HepG2 (cell line): ENCODE results near the gene CAT. TPM values are rescaled to one million over a fixed set of nuclear protein-coding genes. Genes with fewer than 3 reads are reported as not detected.
A peak's percentile ranks its signal among the peaks of the same experiment; 100 is the strongest.

Experiments
- ARNTL ChIP-seq: sonication (generic); formaldehyde crosslinking; IDR thresholded peaks from 2 replicates; pipeline ENCODE4 v1.4.0; 2020; ENCODE audit warnings: mild to moderate bottlenecking, missing genetic modification reagents
- ATF2 ChIP-seq: sonication (generic); formaldehyde crosslinking; IDR thresholded peaks from 2 replicates; pipeline ENCODE4 v1.4.0; 2020; ENCODE audit warnings: missing genetic modification reagents
- CREB3 ChIP-seq: sonication (generic); formaldehyde crosslinking; IDR thresholded peaks from 2 replicates; pipeline ENCODE4 v1.5.0; 2020; ENCODE audit warnings: missing genetic modification reagents
- FOXC1 ChIP-seq: sonication (generic); formaldehyde crosslinking; IDR thresholded peaks from 2 replicates; pipeline ENCODE4 v1.8.0; 2022; ENCODE audit warnings: mild to moderate bottlenecking, missing genetic modification reagents, borderline replicate concordance
- MTA3 ChIP-seq: sonication (generic); formaldehyde crosslinking; IDR thresholded peaks from 2 replicates; pipeline ENCODE4 v1.4.0; 2020; ENCODE audit warnings: missing genetic modification reagents
- MTF2 ChIP-seq: sonication (generic); formaldehyde crosslinking; IDR thresholded peaks from 2 replicates; pipeline ENCODE4 v1.5.0; 2020; ENCODE audit warnings: missing genetic modification reagents, borderline replicate concordance
- MXD1 ChIP-seq: sonication (generic); formaldehyde crosslinking; IDR thresholded peaks from 2 replicates; pipeline ENCODE4 v1.4.0; 2020; ENCODE audit warnings: mild to moderate bottlenecking, missing genetic modification reagents
- NBN ChIP-seq: fragments of 450-650 bp; conservative IDR thresholded peaks from 2 replicates; pipeline ENCODE4 v1.6.1; 2017
- RELA ChIP-seq: sonication (generic); formaldehyde crosslinking; IDR thresholded peaks from 2 replicates; pipeline ENCODE4 v1.4.0; 2020; ENCODE audit warnings: missing genetic modification reagents
- RXRB ChIP-seq: IDR thresholded peaks from 2 replicates; pipeline ENCODE4 v1.6.1; 2016; ENCODE audit warnings: borderline replicate concordance, missing genetic modification reagents, missing compliant biosample characterization
- SAFB2 ChIP-seq: sonication (generic); formaldehyde crosslinking; IDR thresholded peaks from 2 replicates; pipeline ENCODE4 v1.5.1; 2020; ENCODE audit warnings: missing genetic modification reagents, low read depth, mild to moderate bottlenecking, borderline replicate concordance
- ZBTB26 ChIP-seq: IDR thresholded peaks from 2 replicates; pipeline ENCODE4 v1.6.1; 2016; ENCODE audit warnings: missing compliant biosample characterization, missing genetic modification reagents, borderline replicate concordance
- ZBTB38 ChIP-seq: sonication (generic); formaldehyde crosslinking; IDR thresholded peaks from 2 replicates; pipeline ENCODE4 v1.5.1; 2020; ENCODE audit warnings: mild to moderate bottlenecking, missing genetic modification reagents
- ZFP36L1 ChIP-seq: sonication (generic); formaldehyde crosslinking; IDR thresholded peaks from 2 replicates; pipeline ENCODE4 v1.8.0; 2022; ENCODE audit warnings: mild to moderate bottlenecking, missing genetic modification reagents, moderate library complexity
- ZNF224 ChIP-seq: sonication (generic); formaldehyde crosslinking; IDR thresholded peaks from 2 replicates; pipeline ENCODE4 v1.5.0; 2020; ENCODE audit warnings: mild to moderate bottlenecking, missing genetic modification reagents
- ZNF256 ChIP-seq: sonication (generic); formaldehyde crosslinking; conservative IDR thresholded peaks from 2 replicates; pipeline ENCODE4 v1.4.0; 2020; ENCODE audit warnings: missing genetic modification reagents
- ZNF326 ChIP-seq: sonication (generic); formaldehyde crosslinking; IDR thresholded peaks from 2 replicates; pipeline ENCODE4 v1.4.0; 2020; ENCODE audit warnings: missing genetic modification reagents, borderline replicate concordance
- ZNF34 ChIP-seq: sonication (generic); formaldehyde crosslinking; IDR thresholded peaks from 2 replicates; pipeline ENCODE4 v1.4.0; 2020; ENCODE audit warnings: mild to moderate bottlenecking, missing genetic modification reagents, borderline replicate concordance
- ZNF350 ChIP-seq: sonication (generic); formaldehyde crosslinking; IDR thresholded peaks from 2 replicates; pipeline ENCODE4 v1.4.0; 2020; ENCODE audit warnings: mild to moderate bottlenecking, low read depth, missing genetic modification reagents, borderline replicate concordance
- ZNF44 ChIP-seq: sonication (generic); formaldehyde crosslinking; IDR thresholded peaks from 2 replicates; pipeline ENCODE4 v1.5.1; 2020; ENCODE audit warnings: mild to moderate bottlenecking, missing genetic modification reagents
- ZNF446 ChIP-seq: sonication (generic); formaldehyde crosslinking; IDR thresholded peaks from 2 replicates; pipeline ENCODE4 v1.5.0; 2020; ENCODE audit warnings: mild to moderate bottlenecking, missing genetic modification reagents
- ZNF549 ChIP-seq: sonication (generic); formaldehyde crosslinking; IDR thresholded peaks from 2 replicates; pipeline ENCODE4 v1.5.0; 2020; ENCODE audit warnings: missing genetic modification reagents
- ZSCAN21 ChIP-seq: sonication (generic); formaldehyde crosslinking; IDR thresholded peaks from 2 replicates; pipeline ENCODE4 v1.8.0; 2022; ENCODE audit warnings: mild to moderate bottlenecking, missing genetic modification reagents, moderate library complexity, borderline replicate concordance
- ZSCAN31 ChIP-seq: sonication (generic); formaldehyde crosslinking; IDR thresholded peaks from 2 replicates; pipeline ENCODE4 v1.5.0; 2020; ENCODE audit warnings: low read depth, mild to moderate bottlenecking, missing genetic modification reagents
- polyA plus RNA-seq, 8 experiments: library from polyadenylated mRNA; depleted of rRNA in 3 of 8; stranded (reverse) in 7 of 8; unstranded in 1 of 8; fragments of >200 nt; fragmentation: Illumina TruSeq in 4 of 8; extraction: Trizol in 4 of 8; gene quantifications; 2 replicates each; pipeline versions ENCODE4 v1.2.1 to v1.2.3, GENCODE V29; 2011 to 2016; ENCODE audit warnings: low read depth in 4 of 8, missing spikeins in 1 of 8, mixed read lengths in 1 of 8; ENCODE audit not compliant: insufficient read depth in 1 of 8
- total RNA-seq, 5 experiments: library from RNA; depleted of rRNA; stranded (reverse); fragments of >200 nt; fragmentation: Illumina TruSeq; extraction: Trizol; gene quantifications; 2 replicates each; pipeline ENCODE4 v1.2.3, GENCODE V29; 2016; ENCODE audit warnings: low read depth in 1 of 5

CAT gene
- total and polyA plus RNA-seq, 2 of the 13 experiments (the other 11 are each of a cell fraction or from before 2014, with no cell fraction given) = 107 to 136 TPM

GRCh38 chr11:34438529-34439507, at the start of gene CAT (continued):
- TF ChIP-seq MXD1 (CRISPR knock-in tag) (peak; percentile 92), ZNF224 (no peak), RXRB (CRISPR knock-in tag) (peak; percentile 99), ZSCAN31 (CRISPR knock-in tag) (peak; percentile 55; the same call in 1 of the 2 replicates), CREB3 (CRISPR knock-in tag) (0 out of 2 replicates have a peak, but pooled peaks have one; percentile 25), ZNF34 (CRISPR knock-in tag) (no peak), SAFB2 (no peak), ZFP36L1 (CRISPR knock-in tag) (0 out of 2 replicates have a peak, but pooled peaks have one; percentile 14), ZSCAN21 (CRISPR knock-in tag) (peak; percentile 85; the same call in 1 of the 2 replicates), ATF2 (no peak), MTA3 (CRISPR knock-in tag) (no peak), NBN (no peak), ZNF549 (CRISPR knock-in tag) (no peak), ZNF326 (CRISPR knock-in tag) (no peak), RELA (CRISPR knock-in tag) (no peak), FOXC1 (CRISPR knock-in tag) (peak; percentile 31; the same call in 1 of the 2 replicates), MTF2 (CRISPR knock-in tag) (0 out of 2 replicates have a peak, but pooled peaks have one; percentile 45), ZBTB38 (CRISPR knock-in tag) (peak; percentile 65), ZNF350 (CRISPR knock-in tag) (peak; percentile 78), ZNF44 (CRISPR knock-in tag) (no peak), ZBTB26 (CRISPR knock-in tag) (0 out of 2 replicates have a peak, but pooled peaks have one; percentile 37), ARNTL (CRISPR knock-in tag) (peak; percentile 82), ZNF446 (CRISPR knock-in tag) (no peak), ZNF256 (CRISPR knock-in tag) (0 out of 2 replicates have a peak, but pooled peaks have one; percentile 45)
